H9 (cell line): ENCODE data around the gene CORO1C. TPM values are rescaled to one million over a fixed set of nuclear protein-coding genes. Genes with fewer than 3 reads are reported as not detected.
A peak's percentile ranks its signal among the peaks of the same experiment; 100 is the strongest.

ENCODE experiments used
- DNase-seq: peaks from one replicate; pipeline ENCODE4 v3.0.0-alpha.2; 2017
- H2AFZ ChIP-seq: one replicate; pipeline ENCODE4 v1.6.1; 2013; ENCODE audit warnings: mild to moderate bottlenecking, low read length, control low read depth, moderate library complexity
- H2AK5ac ChIP-seq: 2 replicates; pipeline ENCODE4 v1.6.1; 2013; ENCODE audit warnings: low read length, control low read depth, mixed read lengths; ENCODE audit not compliant: insufficient read length
- H2BK120ac ChIP-seq: one replicate; pipeline ENCODE4 v1.6.1; 2013; ENCODE audit warnings: low read depth, mild to moderate bottlenecking, low read length, control low read depth, inconsistent platforms; ENCODE audit not compliant: poor library complexity, severe bottlenecking
- H2BK12ac ChIP-seq: 2 replicates; pipeline ENCODE4 v1.6.1; 2013; ENCODE audit warnings: low read length, control low read depth, mixed read lengths, low read depth; ENCODE audit not compliant: insufficient read length
- H2BK15ac ChIP-seq: 2 replicates; pipeline ENCODE4 v1.6.1; 2013; ENCODE audit warnings: low read depth, low read length, control low read depth
- H2BK20ac ChIP-seq: one replicate; pipeline ENCODE4 v1.6.1; 2013; ENCODE audit warnings: low read depth, mild to moderate bottlenecking, low read length, control low read depth, inconsistent platforms; ENCODE audit not compliant: poor library complexity, severe bottlenecking
- H2BK5ac ChIP-seq: 2 replicates; pipeline ENCODE4 v1.6.1; 2013; ENCODE audit warnings: low read length, control low read depth, mixed read lengths; ENCODE audit not compliant: insufficient read length
- H3K14ac ChIP-seq: 2 replicates; pipeline ENCODE4 v1.6.1; 2013; ENCODE audit warnings: low read length, control low read depth; ENCODE audit not compliant: insufficient read depth
- H3K18ac ChIP-seq: 2 replicates; pipeline ENCODE4 v1.6.1; 2013; ENCODE audit warnings: low read depth, mild to moderate bottlenecking, mixed read lengths, low read length, control low read depth; ENCODE audit not compliant: insufficient read length
- H3K23ac ChIP-seq: 2 replicates; pipeline ENCODE4 v1.6.1; 2013; ENCODE audit warnings: low read length, control low read depth, mixed read lengths, low read depth; ENCODE audit not compliant: insufficient read length
- H3K23me2 ChIP-seq: 2 replicates; pipeline ENCODE4 v1.6.1; 2013; ENCODE audit warnings: low read depth, mild to moderate bottlenecking, mixed read lengths, low read length, control low read depth; ENCODE audit not compliant: insufficient read length, poor library complexity, severe bottlenecking
- H3K27ac ChIP-seq: 2 replicates; pipeline ENCODE4 v1.5.1; 2013; ENCODE audit warnings: low read length, control low read depth, mixed read lengths, low read depth; ENCODE audit not compliant: insufficient read length
- H3K27me3 ChIP-seq: 2 replicates; pipeline ENCODE4 v1.6.1; 2013; ENCODE audit warnings: low read length, control low read depth, inconsistent platforms; ENCODE audit not compliant: insufficient read depth
- H3K4ac ChIP-seq: 2 replicates; pipeline ENCODE4 v1.6.1; 2013; ENCODE audit warnings: low read depth, mild to moderate bottlenecking, control low read depth, inconsistent platforms, low read length, moderate library complexity
- H3K4me1 ChIP-seq: 2 replicates; pipeline ENCODE4 v1.6.1; 2013; ENCODE audit warnings: low read length, control low read depth, inconsistent platforms; ENCODE audit not compliant: insufficient read depth
- H3K4me2 ChIP-seq: 2 replicates; pipeline ENCODE4 v1.6.1; 2013; ENCODE audit warnings: low read length, control low read depth, mixed read lengths; ENCODE audit not compliant: insufficient read length, insufficient read depth
- H3K56ac ChIP-seq: 2 replicates; pipeline ENCODE4 v1.6.1; 2013; ENCODE audit warnings: low read depth, mild to moderate bottlenecking, mixed read lengths, low read length, control low read depth; ENCODE audit not compliant: insufficient read length
- H3K79me1 ChIP-seq: 2 replicates; pipeline ENCODE4 v1.6.1; 2013; ENCODE audit warnings: low read depth, mild to moderate bottlenecking, moderate library complexity, low read length, control low read depth, inconsistent platforms; ENCODE audit not compliant: insufficient read depth, poor library complexity, severe bottlenecking
- H3K79me2 ChIP-seq: 2 replicates; pipeline ENCODE4 v1.6.1; 2013; ENCODE audit warnings: low read length, control low read depth, inconsistent platforms; ENCODE audit not compliant: insufficient read depth
- H3K9ac ChIP-seq: 2 replicates; pipeline ENCODE4 v1.6.1; 2013; ENCODE audit warnings: low read length, control low read depth, mixed read lengths; ENCODE audit not compliant: insufficient read length; ENCODE audit errors: extremely low read depth
- H3K9me3 ChIP-seq: one replicate; pipeline ENCODE4 v1.6.1; 2013; ENCODE audit warnings: low read depth, low read length, inconsistent platforms; ENCODE audit not compliant: control insufficient read depth
- H3T11ph ChIP-seq: one replicate; pipeline ENCODE4 v1.6.1; 2013; ENCODE audit warnings: mild to moderate bottlenecking, low read length, control low read depth, inconsistent platforms
- H4K20me1 ChIP-seq: one replicate; pipeline ENCODE4 v1.6.1; 2013; ENCODE audit not compliant: control insufficient read depth, insufficient read length, insufficient read depth
- H4K5ac ChIP-seq: 2 replicates; pipeline ENCODE4 v1.6.1; 2013; ENCODE audit warnings: low read depth, mild to moderate bottlenecking, mixed read lengths, low read length, control low read depth; ENCODE audit not compliant: insufficient read length
- H4K8ac ChIP-seq: replicated peaks from 2 replicates; pipeline ENCODE4 v1.6.1; 2013; ENCODE audit warnings: low read length, control low read depth, mixed read lengths, low read depth; ENCODE audit not compliant: insufficient read length
- H4K91ac ChIP-seq: 2 replicates; pipeline ENCODE4 v1.6.1; 2013; ENCODE audit warnings: low read depth, mild to moderate bottlenecking, moderate library complexity, mixed read lengths, low read length, control low read depth; ENCODE audit not compliant: insufficient read length
- H3K27ac Mint-ChIP-seq, 3 experiments: 2 replicates in 2 of 3; 3 replicates in 1 of 3; pipeline ENCODE4 v1.8.0; 2020 to 2021; ENCODE audit warnings: mixed read lengths in 3 of 3, mild to moderate bottlenecking in 1 of 3, moderate library complexity in 1 of 3
- H3K27me3 Mint-ChIP-seq: 2 replicates; pipeline ENCODE4 v1.8.0; 2021; ENCODE audit warnings: low read depth, mild to moderate bottlenecking, moderate library complexity, mixed read lengths
- H3K36me3 Mint-ChIP-seq, 3 experiments: 2 replicates in 2 of 3; 3 replicates in 1 of 3; pipeline ENCODE4 v1.8.0; 2020 to 2021; ENCODE audit warnings: low read depth in 3 of 3, mixed read lengths in 3 of 3; ENCODE audit not compliant: insufficient read depth in 1 of 3
- H3K4me1 Mint-ChIP-seq, 2 experiments: 2 replicates each; pipeline ENCODE4 v1.8.0; 2020; ENCODE audit warnings: mixed read lengths in 2 of 2
- H3K4me3 Mint-ChIP-seq, 2 experiments: 2 replicates in 1 of 2; 3 replicates in 1 of 2; pipeline ENCODE4 v1.8.0; 2020 to 2021; ENCODE audit warnings: mild to moderate bottlenecking in 2 of 2, mixed read lengths in 2 of 2, moderate library complexity in 1 of 2
- H3K9me3 Mint-ChIP-seq, 2 experiments: 2 replicates in 1 of 2; 3 replicates in 1 of 2; pipeline ENCODE4 v1.8.0; 2020; ENCODE audit warnings: mild to moderate bottlenecking in 2 of 2, mixed read lengths in 2 of 2, moderate library complexity in 1 of 2
- CTCF ChIP-seq: fragments of 200-600 bp; sonication (generic); conservative IDR thresholded peaks from 3 replicates; pipeline ENCODE4 v1.8.0; 2021; ENCODE audit warnings: antibody characterized with exemption, mild to moderate bottlenecking
- WGBS: extraction: QIAGEN DNeasy Blood & Tissue Kit; methylation state at CpG from one replicate; pipeline ENCODE4 v1.1.7; 2013; ENCODE audit warnings: missing lambda C conversion rate, low lambda C conversion rate, mixed read lengths; ENCODE audit not compliant: insufficient read length; ENCODE audit errors: extremely low coverage; 5-methylcytosine and 5-hydroxymethylcytosine counted together
- total RNA-seq: library from RNA; stranded (reverse); gene quantifications from 2 replicates; pipeline ENCODE4 v1.2.1, GENCODE V29; 2021

The CORO1C gene
- total RNA-seq, 1 experiment from 2014 or later, result 154 TPM

- H4K8ac ChIP-seq, result no peak within 1 kb of the TSS
- no peak within 1 kb of the TSS for H3T11ph ChIP-seq
- H2BK20ac ChIP-seq, result no peak within 1 kb of the TSS
- H3K27me3 Mint-ChIP-seq, result peaks cover 2% of the 10 kb centered on the region; the same call in 1 of the 2 replicates
- no peak within 1 kb of the TSS for H2BK15ac ChIP-seq
- H3K79me1 ChIP-seq, result no peaks in the 10 kb centered on the region
- no peak within 1 kb of the TSS for H2BK5ac ChIP-seq
- H3K79me2 ChIP-seq, result no peaks in the 10 kb centered on the region
- no peak within 1 kb of the TSS for H3K9ac ChIP-seq
- H3K4me2 ChIP-seq, result no peak within 1 kb of the TSS
- no CpG with 5 or more reads among the region's 27 CpGs for WGBS
- DNase-seq, result no peak
- H3K23me2 ChIP-seq, result no peaks in the 10 kb centered on the region
- no peak within 1 kb of the TSS for H3K18ac ChIP-seq
- peak within 1 kb of the TSS in 1 of 3 experiments; percentile 74; a peak in 3 of 7 replicates for H3K27ac Mint-ChIP-seq
- H3K27ac ChIP-seq, result no peak within 1 kb of the TSS
- H3K4me1 ChIP-seq, result no peaks in the 10 kb centered on the region
- no peaks in the 10 kb centered on the region for H3K9me3 ChIP-seq
- no peak within 1 kb of the TSS for H4K5ac ChIP-seq
- H2BK12ac ChIP-seq, result no peak within 1 kb of the TSS
- peaks cover 4 to 9% of the 10 kb centered on the region in 2 experiments; a peak in 3 of 4 replicates for H3K4me1 Mint-ChIP-seq
- H3K9me3 Mint-ChIP-seq, result no peaks in the 10 kb centered on the region
- no peak within 1 kb of the TSS for H2AK5ac ChIP-seq
- H4K91ac ChIP-seq, result no peak within 1 kb of the TSS
- H3K36me3 Mint-ChIP-seq, result no peaks in the 10 kb centered on the region
- no peaks in the 10 kb centered on the region for H3K27me3 ChIP-seq
- no peaks in the 10 kb centered on the region for H4K20me1 ChIP-seq
- no peak within 1 kb of the TSS for H3K4ac ChIP-seq
- no peak for TF ChIP-seq CTCF
- no peak within 1 kb of the TSS for H3K56ac ChIP-seq
- no peak within 1 kb of the TSS for H2AFZ ChIP-seq
- no peak within 1 kb of the TSS for H3K14ac ChIP-seq
- no peak within 1 kb of the TSS; a peak in 1 of 5 replicates for H3K4me3 Mint-ChIP-seq
- no peak within 1 kb of the TSS for H3K23ac ChIP-seq
- no peak within 1 kb of the TSS for H2BK120ac ChIP-seq
Observed at GRCh38 chr12:108597559-108598471, 133.5 kb downstream of the CORO1C start, which contains the start of gene TMEM119. TSS of gene TMEM119 (minus strand) at chr12:108598084. CDS start at chr12:108592383, 5,701 bp downstream.
